HG02870 (cell line): ENCODE measurements around the gene WWOX.

Experiments used
- ATAC-seq: cut with Tn5 transposase; IDR thresholded peaks from one replicate; pipeline ENCODE4 v1.9.1; 2021; ENCODE audit warnings: mild to moderate bottlenecking, moderate library complexity; ENCODE audit not compliant: unreplicated experiment

The WWOX gene

DNA sequence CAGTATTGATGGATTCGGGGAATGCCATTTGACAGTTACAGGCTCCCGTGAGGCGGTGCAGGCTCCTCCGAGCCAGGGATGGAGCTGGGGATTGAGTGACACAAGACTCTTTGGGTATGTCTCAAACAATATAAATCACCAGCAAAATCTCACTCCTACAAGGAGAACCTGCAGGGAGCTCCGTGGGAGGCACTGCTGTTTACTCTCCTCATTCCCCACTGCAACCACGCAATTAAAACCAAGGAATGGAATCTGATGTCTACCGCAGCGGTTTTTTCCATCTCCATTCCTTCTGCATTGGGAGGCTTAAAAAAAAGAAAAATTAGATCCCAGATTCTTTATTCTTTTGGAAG is 157.9 kb downstream of the WWOX start:
- ATAC-seq, result no peak

DNA sequence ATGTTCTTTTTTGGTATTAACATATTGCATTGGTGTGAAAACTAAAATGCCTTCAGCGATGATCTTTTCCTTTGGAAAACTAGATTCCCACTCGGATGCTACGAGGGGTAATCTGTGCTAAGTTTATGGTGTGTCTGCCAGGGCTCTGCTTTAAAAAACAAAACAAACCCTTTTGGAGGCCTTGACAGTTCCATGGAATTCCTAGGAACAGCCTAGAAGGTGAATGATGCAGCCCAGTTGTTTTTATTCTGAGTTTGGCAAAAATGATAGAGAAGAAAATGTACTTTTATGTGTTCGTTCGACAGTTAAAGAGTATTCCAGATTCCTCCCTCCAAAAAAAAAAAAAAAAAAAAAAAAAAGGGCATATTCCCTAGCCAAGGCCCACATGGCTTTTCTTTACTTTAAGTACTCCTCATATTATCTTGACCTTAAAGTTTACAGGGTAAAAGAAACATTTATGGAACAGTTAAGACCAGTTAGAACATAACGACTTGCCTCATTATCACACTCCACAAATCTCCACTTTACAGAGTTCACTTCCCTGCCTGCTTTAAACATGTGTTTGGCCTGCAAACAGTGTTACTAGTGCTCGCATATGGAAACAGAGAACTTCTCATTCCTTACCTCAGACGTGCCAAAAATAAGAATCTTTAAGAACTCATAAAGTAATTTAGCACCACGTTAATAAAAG is 159.1 kb downstream of the WWOX start:
- ATAC-seq, result no peak

DNA sequence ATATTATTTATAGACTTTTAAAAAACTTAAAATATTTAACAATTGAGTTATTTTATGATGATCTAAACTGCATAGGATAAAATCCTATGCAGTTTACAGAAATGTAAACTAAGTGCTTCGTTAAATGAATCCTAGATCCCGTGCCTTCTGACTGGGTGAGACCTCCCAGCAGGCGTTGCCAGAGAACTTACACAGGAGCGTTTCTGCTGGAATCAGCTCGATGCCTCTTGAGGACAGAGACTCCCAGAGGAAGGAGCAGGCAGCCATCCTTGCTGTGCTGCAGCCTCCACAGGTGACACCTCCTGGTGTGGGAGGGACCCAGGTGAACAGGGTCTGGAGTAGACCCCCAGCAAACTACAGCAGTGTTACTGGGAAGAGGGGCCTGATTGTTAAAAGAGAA is 160.4 kb downstream of the WWOX start:
- no peak for ATAC-seq

DNA sequence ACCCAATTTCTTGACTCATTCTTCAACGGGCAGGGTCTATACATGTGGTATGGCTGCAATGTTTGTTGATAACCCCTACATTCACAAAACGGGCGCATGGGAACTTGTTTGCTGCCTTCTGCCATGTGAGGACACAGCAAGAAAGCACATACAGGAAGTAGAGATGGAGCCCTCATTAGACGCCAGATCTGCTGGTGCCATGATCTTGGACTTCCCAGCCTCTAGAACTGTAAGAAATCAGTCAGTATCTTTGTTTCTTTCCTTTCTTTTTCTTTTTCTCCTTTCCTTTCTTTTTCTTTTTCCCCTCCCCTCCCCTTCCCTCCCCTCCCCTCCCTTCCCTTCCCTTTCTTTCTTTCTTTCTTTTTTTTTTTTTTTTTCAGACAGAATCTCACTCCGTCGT is 165.2 kb downstream of the WWOX start:
- ATAC-seq, result no peak

DNA sequence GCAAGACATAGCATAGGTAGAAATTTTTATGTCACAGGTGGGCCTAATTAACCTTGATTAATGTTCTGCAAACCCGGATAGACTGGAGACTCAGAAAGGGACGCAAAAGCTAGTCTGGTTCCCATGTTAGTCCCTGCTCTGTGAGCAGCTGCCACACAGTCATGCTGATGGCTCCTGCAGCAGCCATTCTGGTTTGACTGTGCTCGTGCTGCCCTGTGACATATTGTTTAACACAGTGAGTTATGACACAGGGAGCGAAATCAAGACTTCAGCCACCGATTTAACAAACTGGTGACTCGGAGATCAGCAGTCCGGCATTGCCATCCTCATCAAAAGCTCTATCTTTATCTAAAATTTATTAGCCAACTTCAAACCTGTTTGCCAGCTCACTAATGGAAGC is 169.8 kb downstream of the WWOX start:
- ATAC-seq, result no peak

DNA sequence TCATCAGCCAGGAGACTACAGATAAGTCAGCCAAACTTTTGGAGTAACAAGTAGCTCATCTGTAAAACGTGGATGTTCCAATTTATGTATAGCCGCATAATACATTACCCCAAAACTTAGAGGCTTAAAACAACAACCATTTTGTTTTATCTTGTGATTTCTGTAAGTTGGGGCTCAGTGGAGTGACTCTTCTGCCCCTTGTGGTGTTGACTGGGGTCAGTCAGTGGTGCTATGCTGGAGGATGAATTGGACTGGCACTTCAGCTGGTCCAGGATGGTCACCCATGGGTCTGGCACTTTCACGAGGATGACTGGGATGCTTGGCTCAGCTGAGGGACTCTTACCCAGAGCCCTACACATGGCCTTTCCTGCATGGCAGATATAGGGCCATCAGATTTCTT is 172.5 kb downstream of the WWOX start:
- no peak for ATAC-seq

DNA sequence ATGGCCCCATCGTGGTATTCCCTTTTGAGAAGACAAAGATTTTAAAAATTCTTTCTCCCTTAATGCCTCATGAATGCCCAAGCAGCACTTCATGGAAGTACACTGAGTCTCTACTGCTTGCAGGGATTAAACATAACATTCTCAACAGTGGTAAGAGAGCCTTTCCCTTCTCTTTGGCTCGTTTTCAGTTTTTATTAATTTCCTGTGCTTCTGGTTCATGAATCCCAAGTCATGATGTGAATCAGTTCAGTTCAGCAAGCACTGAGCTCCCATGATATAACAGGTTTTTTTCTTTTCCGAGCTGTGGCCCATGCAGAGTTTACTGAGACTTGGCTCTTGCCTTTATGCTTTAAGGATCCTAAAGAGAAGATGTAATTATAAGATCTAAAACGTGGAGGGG is 175.3 kb downstream of the WWOX start:
- ATAC-seq, result no peak

DNA sequence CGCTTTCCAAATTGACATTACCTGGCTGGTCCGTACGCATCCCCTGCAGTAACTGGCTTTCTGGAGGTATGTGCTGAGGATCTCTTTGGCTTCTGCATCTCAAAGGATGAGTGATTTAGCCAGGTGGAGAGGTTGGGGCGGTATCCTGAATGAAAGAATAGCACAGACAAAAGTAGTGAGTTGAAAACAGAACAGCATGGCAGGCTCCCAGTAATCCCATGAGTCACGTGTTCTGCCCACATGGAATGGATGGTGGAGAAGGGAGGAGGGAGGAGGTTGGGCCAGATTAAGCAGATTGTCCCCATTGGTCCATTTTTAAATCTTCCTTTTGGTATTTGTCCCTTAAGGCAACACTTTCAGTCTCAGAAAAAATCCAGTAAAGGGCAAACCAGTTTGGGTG is 176.0 kb downstream of the WWOX start:
- no peak for ATAC-seq

DNA sequence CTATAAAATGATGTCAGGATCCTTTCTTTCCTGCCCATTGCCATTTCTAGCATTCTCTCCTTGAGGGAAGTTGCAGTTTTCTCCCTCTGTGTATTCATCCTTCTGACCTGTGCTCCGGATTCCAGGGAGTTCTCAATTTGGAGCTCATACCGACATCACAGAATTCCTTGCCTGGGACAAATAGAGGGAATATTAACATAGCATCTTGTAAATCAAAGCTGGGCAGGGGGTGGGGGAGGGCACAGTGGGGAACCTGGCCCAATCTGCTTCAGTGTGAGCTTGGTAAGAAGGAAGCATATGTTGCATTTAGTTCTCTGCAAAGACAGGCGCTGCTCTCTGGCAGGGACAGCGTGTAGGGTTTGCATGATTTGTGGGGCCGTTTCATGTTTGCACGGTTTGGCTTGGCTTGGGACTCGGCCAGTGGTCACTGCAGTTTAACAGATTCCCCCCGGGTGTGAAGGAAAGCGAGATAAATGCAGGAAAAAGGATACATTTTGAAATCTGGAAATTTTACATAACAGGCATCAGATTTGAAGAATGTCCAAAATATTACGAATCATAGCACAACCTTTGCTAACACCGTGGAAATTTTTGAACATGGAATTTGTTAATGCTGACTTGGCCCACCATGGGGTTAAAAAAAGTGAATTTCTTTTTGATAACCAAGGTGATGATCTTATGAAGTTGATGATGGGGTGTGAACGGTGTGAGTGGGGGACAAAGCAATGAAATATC is 178.0 kb downstream of the WWOX start:
- no peak for ATAC-seq

DNA sequence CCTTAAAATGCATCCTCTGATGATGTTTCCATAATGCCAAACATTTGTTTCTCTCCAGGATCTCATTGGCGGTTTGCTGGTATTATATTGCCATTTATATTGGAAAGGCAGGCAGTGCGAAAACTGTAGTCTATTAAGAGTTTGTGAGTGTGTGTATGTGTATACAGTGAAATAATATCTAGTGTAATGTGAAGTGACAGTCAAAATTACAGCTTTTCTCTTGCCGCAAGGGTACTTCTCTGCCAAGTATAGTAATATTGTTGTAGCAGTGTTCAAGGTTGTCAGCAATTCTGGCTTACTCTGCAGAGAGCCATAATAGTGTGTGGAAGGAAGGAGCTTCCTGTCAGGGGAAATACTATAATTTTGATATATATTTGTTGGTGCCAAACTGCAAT is 178.6 kb downstream of the WWOX start:
- ATAC-seq, result no peak

DNA sequence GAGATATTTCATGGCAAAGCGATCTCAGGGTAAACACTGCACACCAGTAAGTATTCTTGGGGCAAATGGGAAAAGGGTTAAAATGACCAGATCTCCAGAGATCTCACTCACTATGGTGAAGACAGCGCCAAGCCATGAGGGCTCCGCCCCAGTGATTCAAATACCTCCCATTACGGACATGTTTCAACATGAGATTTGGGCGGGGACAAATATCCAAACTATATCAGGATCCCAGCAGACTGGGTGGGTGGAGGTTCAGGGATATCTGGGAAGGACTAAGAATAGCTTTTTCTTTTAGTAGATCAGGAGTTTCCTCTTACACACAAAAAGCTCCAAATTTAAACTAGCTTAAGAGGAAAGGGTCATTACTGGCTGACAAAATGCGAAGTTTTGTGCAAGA is 181.7 kb downstream of the WWOX start:
- ATAC-seq, result no peak

DNA sequence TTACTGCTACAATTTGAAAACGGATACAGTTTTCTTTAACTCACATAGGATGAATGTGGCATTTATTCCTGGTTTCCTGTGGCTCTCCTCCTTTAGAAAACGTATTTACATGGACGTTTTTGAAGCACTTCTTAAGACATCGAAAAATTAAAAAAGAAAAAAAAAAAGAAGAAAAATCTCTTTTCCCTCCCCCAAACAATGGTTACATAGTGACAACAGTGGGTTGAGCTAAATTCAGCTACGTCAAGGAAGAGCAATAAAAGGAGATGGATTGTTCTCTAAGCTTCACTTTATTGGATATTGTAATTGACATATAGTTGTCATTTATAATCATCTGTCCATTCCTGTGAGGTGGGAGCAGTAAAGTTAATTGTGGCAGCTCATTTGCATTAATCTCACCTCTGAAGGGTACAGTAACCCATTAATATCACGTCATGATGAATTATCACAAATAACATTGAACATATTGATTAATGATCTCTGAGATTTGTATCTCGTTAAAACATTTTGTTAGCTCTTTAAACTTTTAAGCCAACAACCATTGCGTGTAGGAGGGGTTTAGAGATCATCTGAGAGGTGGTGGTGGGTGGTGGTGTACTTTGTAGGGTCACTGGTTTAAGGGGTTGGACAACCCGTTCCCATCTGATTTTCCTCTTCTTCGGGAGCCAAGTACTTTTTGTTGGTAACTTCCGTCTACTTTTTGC is 184.2 kb downstream of the WWOX start:
- ATAC-seq, result no peak

DNA sequence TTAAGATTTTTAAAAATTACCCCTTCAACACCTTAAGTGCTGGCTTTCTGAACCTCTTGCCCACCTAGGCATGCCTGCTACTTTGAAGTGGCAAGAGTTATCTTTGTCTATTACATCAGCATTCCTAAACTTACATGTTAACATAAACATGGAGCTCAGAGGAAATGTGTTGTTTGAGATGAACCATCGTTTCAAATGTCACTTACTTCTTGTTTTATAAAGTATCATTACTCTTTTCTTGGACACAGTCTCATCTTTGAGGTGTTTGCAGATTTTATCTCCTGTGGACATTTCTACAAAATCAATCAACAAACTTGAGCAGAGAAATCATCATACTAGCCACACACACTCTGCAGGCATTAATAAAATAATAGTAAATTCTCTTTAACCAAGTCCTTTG is 184.9 kb downstream of the WWOX start:
- ATAC-seq, result no peak

DNA sequence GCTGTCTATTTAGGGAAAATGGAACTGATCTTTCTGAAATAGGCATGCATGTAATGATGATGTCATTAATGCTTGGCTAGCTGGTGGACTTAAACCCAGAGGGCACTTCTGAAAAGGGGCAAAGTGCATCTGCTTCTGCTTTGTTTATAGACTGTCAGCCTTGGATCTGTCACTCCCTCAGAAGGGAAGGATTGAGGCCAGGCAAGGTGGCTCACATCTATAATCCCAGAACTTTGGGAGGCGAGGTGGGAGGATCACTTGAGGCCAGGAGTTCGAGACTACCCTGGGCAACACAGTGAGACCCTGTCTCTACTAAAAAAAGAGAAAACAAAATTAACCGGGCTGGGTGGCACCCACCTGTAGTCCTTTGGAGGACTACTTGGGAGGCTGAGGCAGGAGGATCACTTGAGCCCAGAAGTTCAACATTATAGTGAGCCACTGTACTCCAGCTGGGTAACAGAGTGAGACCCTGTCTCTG is 185.5 kb downstream of the WWOX start:
- no peak for ATAC-seq

DNA sequence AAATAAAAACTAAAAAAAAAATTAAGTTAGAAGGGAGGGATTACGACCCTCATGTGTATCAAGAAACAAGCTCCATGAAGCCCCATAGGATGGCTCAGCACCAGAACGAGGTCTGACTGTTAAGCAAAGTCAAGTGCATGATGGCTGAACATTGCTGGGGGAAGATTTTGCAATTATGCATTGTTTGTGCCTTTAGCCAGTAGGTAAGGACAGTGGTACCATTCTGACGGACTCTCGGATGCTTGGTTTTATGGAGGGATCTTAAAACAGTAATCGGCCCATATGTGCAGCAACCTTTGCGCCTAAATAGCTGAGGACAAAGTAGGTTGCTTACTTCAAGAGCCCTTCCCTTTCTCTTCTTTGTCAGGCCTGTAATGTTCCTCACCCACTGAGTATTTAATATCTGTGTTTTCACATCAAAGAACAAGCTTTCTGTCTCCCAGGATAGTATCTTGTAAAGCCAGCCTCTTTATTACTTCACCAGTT is 186.0 kb downstream of the WWOX start:
- no peak for ATAC-seq

DNA sequence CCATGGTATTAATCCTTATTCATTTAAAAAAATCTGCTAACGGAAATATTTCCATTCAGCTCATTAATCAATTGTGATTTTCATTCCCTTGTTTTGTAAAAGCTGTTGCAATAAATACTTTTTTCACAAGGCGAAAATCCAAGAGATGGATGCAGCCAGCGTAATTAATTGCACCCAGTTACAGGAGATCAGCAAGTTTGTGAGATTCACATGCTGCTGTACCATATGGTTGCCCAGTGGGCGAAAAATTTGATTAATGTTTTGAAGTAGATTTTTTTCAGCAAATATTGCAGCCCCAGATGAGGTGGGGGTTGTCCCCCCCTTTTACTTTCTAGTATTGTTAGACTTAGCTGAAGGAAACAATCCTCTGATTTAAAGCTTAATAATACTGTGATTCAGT is 186.6 kb downstream of the WWOX start:
- no peak for ATAC-seq

DNA sequence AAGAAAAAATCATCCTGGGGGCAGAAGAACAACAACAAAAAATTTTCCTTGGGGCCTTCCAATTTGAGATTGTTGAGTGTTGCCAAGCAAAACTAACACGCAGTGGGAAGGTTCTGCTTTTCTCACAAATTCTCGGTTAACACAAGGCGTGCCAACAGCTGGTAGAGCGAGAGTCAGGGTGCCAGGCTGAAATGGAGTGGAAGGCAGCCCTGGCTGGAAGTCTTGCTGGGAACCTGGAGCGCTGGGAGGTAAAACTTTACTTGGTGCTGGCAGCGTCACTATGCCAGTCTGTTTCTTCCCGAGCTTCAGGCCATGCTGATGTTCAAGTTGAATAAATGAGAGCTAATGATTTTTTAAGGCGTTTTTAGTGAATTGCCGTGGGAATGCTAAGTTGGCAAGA is 189.4 kb downstream of the WWOX start:
- no peak for ATAC-seq

DNA sequence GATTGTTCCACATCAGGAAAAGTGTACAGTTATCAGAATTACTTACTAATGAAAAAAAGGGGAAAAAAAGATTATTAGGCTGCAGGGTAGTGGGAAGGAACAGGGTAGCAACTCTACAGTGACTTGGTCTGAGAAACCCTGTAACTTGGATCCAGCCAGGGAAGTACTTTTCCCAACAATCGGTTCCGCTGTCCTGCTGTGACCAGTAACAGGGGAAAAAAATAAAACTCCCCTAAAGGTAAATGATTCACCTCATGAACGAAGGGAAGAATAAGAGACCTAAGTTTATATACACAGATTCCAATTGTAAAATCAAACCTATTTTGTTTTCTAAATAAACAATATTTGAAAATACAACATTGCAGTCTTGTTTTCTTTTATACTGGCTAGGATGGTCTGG is 189.9 kb downstream of the WWOX start:
- ATAC-seq, result no peak

DNA sequence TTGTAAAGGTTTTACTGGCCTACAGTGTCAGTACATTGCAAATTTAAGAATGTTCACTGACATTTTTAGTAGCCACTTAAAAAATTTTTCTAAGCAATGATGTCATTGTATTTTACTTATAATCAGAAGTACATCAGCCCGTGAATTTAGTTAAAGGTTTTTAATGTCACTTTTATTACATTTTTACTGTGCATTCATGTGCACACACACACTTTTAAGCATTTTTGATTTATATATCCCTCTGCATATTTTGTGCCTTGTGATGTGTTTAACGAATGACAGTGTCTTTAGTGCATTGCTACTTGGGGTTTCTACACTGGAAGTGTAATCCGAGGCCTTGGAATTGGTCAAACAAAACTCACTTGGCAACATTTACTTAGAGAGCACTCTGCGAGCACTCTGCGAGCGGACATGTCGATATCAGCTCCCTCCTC is 190.4 kb downstream of the WWOX start:
- no peak for ATAC-seq

DNA sequence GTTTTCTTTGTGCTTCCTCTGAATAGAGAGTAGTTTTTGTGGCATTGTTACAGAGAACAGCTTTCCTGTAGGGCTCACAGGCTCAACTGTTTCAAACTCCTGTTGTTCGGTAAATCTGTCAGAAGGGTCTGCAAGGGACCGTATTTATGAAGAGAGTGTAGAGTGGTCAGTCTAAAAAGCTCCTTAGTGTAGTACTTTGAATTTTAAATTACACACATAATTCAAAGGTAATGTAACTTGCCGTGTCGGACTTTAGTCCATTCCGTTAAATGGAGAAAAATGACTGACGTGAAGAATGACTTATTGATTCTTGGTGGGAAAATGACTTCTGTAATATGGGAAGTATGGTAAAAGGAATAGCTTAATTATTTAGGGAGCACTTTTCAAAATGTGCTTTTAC is 190.9 kb downstream of the WWOX start:
- ATAC-seq, result no peak

DNA sequence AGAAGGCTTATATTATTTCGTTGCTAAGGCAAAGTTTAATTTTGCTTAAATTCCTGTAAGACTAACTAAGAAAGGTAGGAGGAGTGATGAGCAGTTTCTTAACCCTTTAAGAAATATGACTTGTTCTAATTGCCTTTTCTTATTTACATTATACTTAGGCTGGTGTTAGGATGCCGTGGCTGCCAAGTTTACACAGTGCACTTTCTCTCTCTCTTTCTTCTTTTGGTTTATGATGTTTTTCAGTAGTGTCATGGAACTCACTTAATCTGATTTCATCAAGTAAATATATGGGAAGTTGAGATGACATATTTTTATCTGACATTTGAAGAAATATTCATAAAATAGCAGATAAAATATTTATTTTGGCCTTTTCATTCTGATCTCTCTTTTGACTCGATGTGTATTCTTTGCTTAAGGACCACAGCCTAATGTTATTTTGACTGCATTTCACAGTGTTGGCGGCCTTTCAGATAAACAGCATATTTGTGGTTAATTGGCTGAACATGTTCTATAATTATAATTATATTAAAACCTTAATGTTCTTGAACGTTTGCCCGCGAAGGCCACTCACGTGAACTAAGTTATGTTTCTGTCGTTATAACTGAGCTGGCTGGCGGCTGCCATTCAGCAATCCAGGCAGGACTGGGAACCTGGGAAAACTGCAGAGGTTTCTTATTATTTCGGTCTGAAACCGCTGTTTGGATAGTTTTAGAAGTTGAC is 191.6 kb downstream of the WWOX start:
- ATAC-seq, result no peak
